Body of pancreas (tissue), 4 donors: ENCODE data around the gene PNPLA5. TPM values are rescaled to one million over a fixed set of nuclear protein-coding genes. Genes with fewer than 3 reads are reported as not detected.

Source experiments
- ATAC-seq: fragments of 150-250 bp; one replicate; pipeline ENCODE4 v1.9.1; 2016
- DNase-seq, 4 donors: peaks; one replicate each; pipeline ENCODE4 v3.0.0-alpha.2; 2019
- H3K27ac ChIP-seq, 4 donors: fragments of 200-600 bp; sonication (generic); 1 replicate in 3 of 4; 2 replicates in 1 of 4; pipeline versions ENCODE4 v1.5.1 to v1.6.1; 2016 to 2019; ENCODE audit warnings: mild to moderate bottlenecking in 1 of 4, mixed read lengths in 1 of 4, moderate library complexity in 1 of 4
- H3K27me3 ChIP-seq, 2 donors: fragments of 200-600 bp; sonication (generic); one replicate each; pipeline ENCODE4 v1.6.0; 2016; ENCODE audit warnings: mild to moderate bottlenecking in 1 of 2
- H3K36me3 ChIP-seq, 2 donors: fragments of 200-600 bp; sonication (generic); replicated peaks in 1 of 2; 2 replicates each; pipeline ENCODE4 v1.5.1; 2016; ENCODE audit warnings: low read depth in 2 of 2; ENCODE audit not compliant: insufficient read depth in 1 of 2
- H3K4me1 ChIP-seq: fragments of 200-600 bp; sonication (generic); one replicate; pipeline ENCODE4 v1.6.0; 2016
- H3K4me3 ChIP-seq, 2 donors: fragments of 200-600 bp; sonication (generic); 1 replicate in 1 of 2; 2 replicates in 1 of 2; pipeline ENCODE4 v1.5.1; 2016 to 2019
- H3K9me3 ChIP-seq, 3 donors: fragments of 200-600 bp; sonication (generic); 1 replicate in 2 of 3; 2 replicates in 1 of 3; pipeline ENCODE4 v1.5.1; 2016
- CTCF ChIP-seq, 7 experiments: fragments of 450-650 bp in 4 of 7; fragments of 200-600 bp in 3 of 7; sonication (generic) in 3 of 7; IDR thresholded peaks; one replicate each; pipeline ENCODE4 v1.5.1; 2016 to 2019; ENCODE audit warnings: antibody characterized with exemption in 7 of 7
- POLR2A ChIP-seq, 3 donors: fragments of 450-650 bp; IDR thresholded peaks; one replicate each; pipeline ENCODE4 v1.6.1; 2016; ENCODE audit warnings: antibody characterized with exemption in 3 of 3, mild to moderate bottlenecking in 2 of 3
- WGBS, 2 donors: methylation state at CpG; one replicate each; pipeline ENCODE4 v1.1.5; 2017; 5-methylcytosine and 5-hydroxymethylcytosine counted together
- intact Hi-C: fragments of 100-400 bp; cut with DNase I; formaldehyde crosslinking; loops from one replicate; pipeline ENCODE4 v1.15.1; 2023
- total RNA-seq, 2 donors: library from RNA; depleted of rRNA; stranded (reverse); fragments of >200 nt; gene quantifications; one replicate each; pipeline ENCODE4 v1.1.0, GENCODE V29; 2016

The PNPLA5 gene
- total RNA-seq, 2 donors from 2014 or later: not detected

GRCh38 chr22:43835736-43836135 is 56.1 kb downstream of the PNPLA5 start:
- ATAC-seq: no peak
- whole genome bisulfite sequencing, 2 donors: 65 to 68% methylated on average over 13 of the region's 13 CpGs
- DNase-seq: no peak
- Histone ChIP-seq H3K9me3 (no peaks in the 10 kb centered on the region), H3K4me1 (no peaks in the 10 kb centered on the region), H3K4me3 (no peak overlapping the region), H3K36me3 (no peaks in the 10 kb centered on the region), H3K27ac (no peak overlapping the region), H3K27me3 (no peaks in the 10 kb centered on the region)
- intact Hi-C loops: no loop called here
- no peak for TF ChIP-seq CTCF (IDR thresholded peaks at IDR 0.05)
- no peak for TF ChIP-seq POLR2A (IDR thresholded peaks at IDR 0.05)

GRCh38 chr22:43835166-43835565 is 56.6 kb downstream of the PNPLA5 start:
- no peak for TF ChIP-seq POLR2A (IDR thresholded peaks at IDR 0.05)
- TF ChIP-seq CTCF (IDR thresholded peaks at IDR 0.05): no peak
- no peak for ATAC-seq
- Histone ChIP-seq H3K9me3 (no peaks in the 10 kb centered on the region), H3K4me3 (no peak overlapping the region), H3K27me3 (no peaks in the 10 kb centered on the region), H3K4me1 (no peaks in the 10 kb centered on the region), H3K27ac (no peak overlapping the region), H3K36me3 (no peaks in the 10 kb centered on the region)
- intact Hi-C loops: no loop called here
- WGBS, 2 donors: 45 to 68% methylated on average over 3 to 12 of the region's 12 CpGs
- no peak for DNase-seq

GRCh38 chr22:43833286-43834240 is 58.2 kb downstream of the PNPLA5 start:
- no peaks in the 10 kb centered on the region for H3K27me3 ChIP-seq
- intact Hi-C loops: no loop called here
- WGBS, 2 donors: 71 to 72% methylated on average over 19 to 33 of the region's 36 CpGs

GRCh38 chr22:43832393-43833265 is 59.2 kb downstream of the PNPLA5 start:
- Histone ChIP-seq H3K4me3 (no peak overlapping the region), H3K27ac (no peak overlapping the region), H3K4me1 (no peaks in the 10 kb centered on the region), H3K27me3 (no peaks in the 10 kb centered on the region), H3K9me3 (no peaks in the 10 kb centered on the region), H3K36me3 (no peaks in the 10 kb centered on the region)
- DNase-seq: no peak
- TF ChIP-seq CTCF (IDR thresholded peaks at IDR 0.05) (no peak), POLR2A (IDR thresholded peaks at IDR 0.05) (no peak)
- ATAC-seq: no peak
- WGBS, 2 donors: 72 to 75% methylated on average over 14 of the region's 18 CpGs
- intact Hi-C loops: no loop called here

More at GRCh38 chr22:43833286-43834240, 58.2 kb downstream of the PNPLA5 start:
- Histone ChIP-seq H3K9me3 (no peaks in the 10 kb centered on the region), H3K36me3 (no peaks in the 10 kb centered on the region), H3K4me3 (no peak overlapping the region), H3K27ac (no peak overlapping the region), H3K4me1 (no peaks in the 10 kb centered on the region)
- DNase-seq (no peak), ATAC-seq (no peak)
- TF ChIP-seq CTCF (IDR thresholded peaks at IDR 0.05): no peak
- TF ChIP-seq POLR2A (IDR thresholded peaks at IDR 0.05): no peak
